ENCODE results near the gene ATG2B.
"Not testable (repeated sequence)": the region's sequence is repeated elsewhere in the genome, so short reads cannot be mapped to it uniquely, and the experiment has no call there.

The ATG2B gene

GRCh38 chr14:96376093-96376492, 13.0 kb upstream of the ATG2B start:
- no peak for DNase-seq

DNA sequence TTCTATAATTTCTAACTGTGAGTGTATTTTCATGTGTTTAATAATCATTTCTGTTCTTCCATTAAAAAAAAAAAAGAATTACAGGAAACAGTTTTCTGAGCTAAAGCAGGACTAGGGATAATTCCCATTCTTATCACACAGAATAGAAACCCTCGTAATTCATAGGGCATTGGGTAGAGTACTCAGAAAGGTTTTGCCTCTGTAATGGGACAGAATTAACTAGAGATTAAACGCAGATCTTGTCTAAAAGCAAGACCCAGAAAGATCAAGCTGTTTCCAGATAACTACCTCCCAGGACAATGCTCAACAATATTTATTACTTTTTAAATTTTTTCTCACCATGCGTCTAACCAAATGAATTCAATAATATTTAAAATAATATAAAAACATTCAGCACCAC, 10.4 kb upstream of the ATG2B start:
- no peak for DNase-seq

DNA sequence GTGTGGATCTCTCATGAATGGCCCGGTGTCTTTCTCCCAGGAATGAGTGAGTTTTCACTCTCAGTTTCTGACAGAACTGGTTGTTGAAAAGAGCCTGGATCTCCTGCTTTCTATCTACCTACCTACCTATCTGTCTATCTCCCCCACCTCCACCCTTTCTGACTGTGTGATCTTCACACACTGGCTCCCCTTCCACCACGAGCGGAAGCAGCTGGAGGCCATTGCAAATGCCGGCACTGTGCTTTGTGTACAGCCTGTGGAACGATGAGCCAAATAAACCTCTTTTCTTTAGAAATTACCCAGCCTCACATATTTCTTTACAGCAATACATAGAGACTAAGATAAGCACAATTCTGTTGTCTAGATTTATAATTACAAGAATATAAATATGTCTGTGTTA, 7.4 kb upstream of the ATG2B start:
- no peak for DNase-seq

DNA sequence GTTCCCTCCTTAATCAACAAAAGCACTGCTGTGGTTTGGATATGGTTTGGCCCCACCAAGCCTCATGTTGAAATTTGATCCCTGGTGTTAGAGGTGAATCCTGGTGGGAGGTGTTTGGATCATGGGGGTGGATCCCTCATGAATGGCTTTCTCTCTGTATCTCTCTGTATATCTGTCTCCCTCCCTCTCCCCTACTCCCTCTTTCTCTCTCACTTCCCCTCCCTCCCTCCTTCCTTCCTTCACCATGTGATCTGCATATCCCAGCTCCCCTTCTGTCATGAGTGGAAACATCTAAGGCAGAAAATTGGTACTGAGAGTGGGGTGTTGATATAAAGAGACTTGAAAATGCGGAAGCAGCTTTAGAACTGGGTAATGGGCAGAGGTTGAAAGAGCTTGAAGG, 5.4 kb upstream of the ATG2B start:
- DNase-seq = no peak

- DNase-seq = no peak
These were observed 1.8 kb upstream of the ATG2B start for GRCh38 chr14:96364962-96365361.

GRCh38 chr14:96363751-96364336, 703 bp upstream of the ATG2B start:
- DNase-seq = peak in 1 of 2 experiments; percentile 4

- peak; percentile 19 to 72 for DNase-seq
These were observed 823 bp downstream of the ATG2B start for GRCh38 chr14:96362071-96362964.

DNA sequence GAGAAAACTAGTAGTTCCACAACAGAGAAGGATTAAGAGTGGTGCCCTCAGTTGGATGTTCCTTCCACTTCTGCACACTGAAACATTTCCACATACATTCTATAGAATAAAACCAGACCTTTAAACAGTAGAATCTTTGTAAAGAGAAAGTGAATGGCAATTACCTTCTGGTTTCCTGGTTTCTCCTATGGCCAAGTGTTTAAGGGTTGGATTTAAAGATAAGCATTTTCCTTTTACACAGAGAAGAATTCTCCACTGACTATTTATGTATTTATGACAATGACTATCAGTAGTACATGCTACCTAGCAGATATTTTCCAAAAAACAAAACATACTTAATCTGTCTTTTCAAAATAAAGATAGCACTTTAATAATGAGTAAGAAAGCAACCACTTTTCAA, 3.2 kb downstream of the ATG2B start:
- no peak for DNase-seq

- DNase-seq = no peak
These were observed 5.9 kb downstream of the ATG2B start for GRCh38 chr14:96357216-96357615.

DNA sequence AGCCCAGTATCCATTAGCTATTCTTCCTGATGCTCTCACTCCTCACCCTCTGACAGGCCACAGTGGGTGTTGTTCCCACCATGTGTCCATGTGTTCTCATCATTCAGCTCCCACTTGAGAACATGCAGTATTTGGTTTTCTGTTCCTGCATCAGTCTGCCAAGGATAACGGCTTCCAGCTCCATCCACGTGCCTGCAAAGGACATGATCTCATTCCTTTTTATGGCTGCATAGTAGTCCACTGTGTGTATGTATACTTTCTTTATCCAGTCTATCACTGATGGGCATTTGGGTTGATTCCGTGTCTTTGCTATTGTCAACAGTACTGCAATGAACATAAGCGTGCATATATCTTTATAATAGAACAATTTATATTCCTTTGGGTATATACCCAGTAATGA, 8.9 kb downstream of the ATG2B start:
- DNase-seq = no peak

- no peak for DNase-seq
These were observed 10.4 kb downstream of the ATG2B start for GRCh38 chr14:96352708-96353107.

- DNase-seq = no peak
These were observed 11.2 kb downstream of the ATG2B start for GRCh38 chr14:96351986-96352385.

DNA sequence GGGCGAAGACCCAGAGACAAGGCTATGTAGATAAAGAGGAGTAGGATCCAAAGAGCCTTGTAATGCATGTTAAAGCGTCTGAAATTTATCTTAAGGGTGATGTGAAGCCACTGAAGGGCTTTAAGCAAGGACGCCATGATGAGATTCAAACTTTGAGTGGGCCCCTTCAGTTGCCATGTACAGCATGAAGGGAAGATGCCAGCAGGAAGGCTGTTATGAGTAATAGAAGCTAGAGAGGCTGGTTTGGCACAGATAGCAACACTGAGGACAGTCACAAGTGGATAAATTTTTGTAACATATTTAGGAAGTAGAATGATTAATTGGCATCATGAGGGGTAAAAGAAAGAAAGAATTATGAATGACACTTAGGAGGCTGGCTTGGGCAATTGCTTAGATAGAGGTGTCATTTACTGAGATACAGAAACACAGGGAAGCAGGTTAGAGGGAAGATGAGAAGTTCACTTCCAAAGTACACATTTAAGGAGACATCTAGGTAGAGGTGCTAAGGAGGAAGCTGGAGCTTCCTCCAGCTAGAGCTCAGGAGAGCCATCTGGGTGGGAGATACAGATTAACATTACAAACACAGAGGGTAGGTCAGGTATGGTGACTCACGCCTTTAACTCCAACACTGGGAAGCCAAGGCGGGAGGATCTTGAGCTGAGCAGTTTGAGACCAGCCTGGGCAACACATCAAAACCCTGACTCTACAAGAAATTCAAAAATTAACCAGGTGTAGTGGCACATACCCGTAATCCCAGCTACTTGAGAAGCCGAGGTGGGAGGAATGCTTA, 13.7 kb downstream of the ATG2B start:
- no peak for DNase-seq

DNA sequence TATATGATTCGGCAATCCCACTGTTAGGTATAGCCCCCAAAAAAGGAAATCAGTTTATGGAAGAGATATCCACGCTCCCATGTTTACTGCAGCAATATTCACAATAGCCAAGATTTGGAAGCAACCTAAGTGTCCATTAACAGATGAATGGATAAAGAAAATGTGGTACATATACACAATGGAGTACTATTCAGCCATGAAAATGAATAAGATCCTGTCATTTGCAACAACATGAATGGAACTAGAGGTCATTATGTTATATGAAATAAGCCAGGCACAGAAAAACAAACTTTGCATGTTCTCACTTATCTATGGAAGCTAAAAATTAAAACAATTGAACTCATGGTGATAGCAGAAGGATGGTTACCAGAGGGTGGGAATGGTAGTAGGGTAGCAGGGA, 15.2 kb downstream of the ATG2B start:
- DNase-seq = not testable (repeated sequence)

GRCh38 chr14:96345669-96346068, 17.5 kb downstream of the ATG2B start:
- no peak for DNase-seq

- DNase-seq = no peak
These were observed 21.8 kb downstream of the ATG2B start for GRCh38 chr14:96341323-96341722.

DNA sequence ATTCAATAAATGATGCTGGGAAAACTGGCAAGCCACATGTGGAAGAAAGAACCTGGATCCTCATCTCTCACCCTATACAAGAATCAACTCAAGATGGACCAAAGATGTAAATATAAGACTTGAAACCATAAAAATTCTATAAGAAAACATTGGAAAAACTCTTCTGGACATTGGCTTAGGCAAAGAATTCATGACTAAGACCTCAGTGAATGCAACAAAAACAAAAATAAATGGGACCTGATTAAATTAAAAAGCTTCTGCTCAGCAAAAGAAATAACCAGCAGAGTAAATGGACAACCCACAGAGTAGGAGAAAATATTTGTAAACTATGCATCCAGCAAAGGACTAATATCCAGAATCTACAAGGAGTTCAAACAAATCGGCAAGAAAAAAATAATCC, 24.6 kb downstream of the ATG2B start:
- DNase-seq = no peak

DNA sequence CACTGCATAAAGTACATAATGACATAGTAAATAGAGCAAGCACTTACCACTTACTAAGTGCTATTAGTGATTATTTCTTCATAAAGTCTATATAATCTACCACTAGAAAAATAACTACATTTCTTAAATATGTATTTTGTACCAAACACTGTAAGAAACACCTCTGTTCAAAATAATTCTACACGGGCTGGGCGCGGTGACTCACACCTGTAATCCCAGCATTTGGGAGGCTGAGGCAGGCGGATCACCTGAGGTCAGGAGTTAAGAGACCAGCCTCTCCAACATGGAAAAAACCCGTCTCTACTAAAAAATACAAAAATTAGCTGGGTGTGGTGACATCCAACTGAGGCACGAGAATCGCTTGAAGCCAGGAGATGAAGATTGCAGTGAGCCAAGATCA, 38.9 kb downstream of the ATG2B start:
- no peak for DNase-seq

DNA sequence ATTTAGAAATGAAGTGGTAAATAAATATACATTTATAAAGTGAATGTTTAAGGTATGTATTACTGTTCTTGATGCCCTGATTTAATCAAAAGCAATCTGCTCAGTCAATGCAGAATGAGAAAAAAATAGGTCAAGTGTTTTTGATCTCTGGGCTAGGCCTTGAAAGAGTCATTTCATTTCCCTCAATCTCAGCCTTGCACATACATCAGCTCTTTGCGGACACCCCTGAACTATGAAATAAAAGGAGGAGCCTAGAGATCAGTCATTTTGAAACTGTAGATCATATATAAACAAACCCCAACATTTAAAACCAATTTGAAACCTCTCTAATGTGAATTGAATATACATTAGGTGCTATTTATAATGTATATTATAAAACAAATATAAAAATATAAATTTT, 42.5 kb downstream of the ATG2B start:
- DNase-seq = no peak

DNA sequence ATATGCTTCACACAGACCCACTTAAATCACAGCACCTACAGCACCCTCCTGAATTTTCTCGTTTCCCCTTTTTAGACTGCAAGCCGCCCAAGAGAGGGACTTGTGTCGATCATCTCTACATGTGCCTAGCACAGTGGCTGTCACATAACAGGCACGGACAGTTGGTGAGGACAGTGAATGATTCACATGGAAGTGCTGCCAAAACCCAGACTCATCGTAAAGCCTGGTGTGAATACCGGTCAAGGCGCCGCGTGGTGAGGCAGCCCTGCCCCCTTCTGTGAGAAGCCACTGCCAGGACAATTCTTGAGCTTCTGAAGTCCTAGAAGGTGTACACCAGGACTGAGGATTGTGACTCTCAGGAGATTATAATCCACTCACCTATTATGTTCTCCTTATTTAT, 44.3 kb downstream of the ATG2B start:
- no peak for DNase-seq

DNA sequence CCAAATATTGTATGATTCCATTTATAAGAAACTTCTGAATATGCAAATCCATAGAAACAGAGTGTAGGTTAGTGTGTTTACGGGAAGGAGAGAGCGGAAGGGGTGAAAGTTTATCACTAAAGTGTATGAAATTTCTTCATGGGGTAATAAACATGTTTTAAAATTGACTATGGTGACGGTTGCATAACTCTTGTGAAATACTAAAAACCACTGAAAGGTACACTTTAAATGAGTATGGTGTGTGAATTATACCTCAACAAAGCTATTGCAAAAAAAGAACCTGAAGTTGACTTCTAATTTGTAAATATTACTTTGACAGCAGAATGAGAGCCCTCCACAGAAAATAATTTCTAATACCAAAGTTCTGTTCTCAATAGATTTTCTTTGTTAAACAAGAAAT, 47.1 kb downstream of the ATG2B start:
- DNase-seq = no peak

GRCh38 chr14:96310906-96311305, 52.2 kb downstream of the ATG2B start:
- DNase-seq = no peak

GRCh38 chr14:96309896-96310330, 53.2 kb downstream of the ATG2B start:
- no peak for DNase-seq

All from SW 1271 (cell line).